Nephron (organoid): ENCODE data around the gene RFX7.
"Not testable (repeated sequence)": the region's sequence is repeated elsewhere in the genome, so short reads cannot be mapped to it uniquely, and the experiment has no call there.

Experiments
- H3K27ac Mint-ChIP-seq, 3 experiments: 2 replicates each; pipeline ENCODE4 v1.8.0; 2020; ENCODE audit warnings: mixed read lengths in 3 of 3, mild to moderate bottlenecking in 2 of 3, moderate library complexity in 1 of 3
- H3K27me3 Mint-ChIP-seq: 2 replicates; pipeline ENCODE4 v1.8.0; 2021; ENCODE audit warnings: low read depth, mild to moderate bottlenecking, moderate library complexity, mixed read lengths
- H3K36me3 Mint-ChIP-seq: 2 replicates; pipeline ENCODE4 v1.8.0; 2020; ENCODE audit warnings: low read depth, mixed read lengths
- H3K4me1 Mint-ChIP-seq: 2 replicates; pipeline ENCODE4 v1.8.0; 2020; ENCODE audit warnings: mixed read lengths
- H3K4me3 Mint-ChIP-seq, 3 experiments: 2 replicates each; pipeline ENCODE4 v1.8.0; 2020; ENCODE audit warnings: mild to moderate bottlenecking in 3 of 3, mixed read lengths in 3 of 3, moderate library complexity in 2 of 3
- H3K9me3 Mint-ChIP-seq: 2 replicates; pipeline ENCODE4 v1.8.0; 2020; ENCODE audit warnings: mixed read lengths
- CTCF ChIP-seq, 3 experiments: fragments of 200-600 bp; sonication (generic); IDR thresholded peaks; one replicate each; pipeline ENCODE4 v1.5.0; 2021; ENCODE audit warnings: antibody characterized with exemption in 3 of 3; ENCODE audit not compliant: unreplicated experiment in 3 of 3

The RFX7 gene

DNA sequence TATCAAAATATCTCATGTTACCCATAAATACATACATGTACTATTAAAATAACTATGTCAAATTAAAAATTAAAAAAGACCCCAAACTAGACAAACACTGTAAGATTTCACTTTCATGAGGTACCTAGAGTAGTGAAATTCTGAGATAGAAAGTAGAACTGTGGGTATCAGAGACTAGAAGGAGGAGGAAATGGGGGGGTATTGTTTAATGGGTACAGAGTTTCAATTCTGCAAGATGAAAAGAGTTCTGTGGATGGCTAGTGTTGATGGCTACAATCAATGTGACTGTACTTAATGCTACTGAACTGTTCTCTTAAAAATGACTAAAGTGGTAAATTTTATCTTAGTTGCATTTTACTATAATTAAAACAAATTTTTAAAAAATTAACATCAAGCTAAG, 36.6 kb downstream of the RFX7 start:
- Mint-ChIP-seq H3K9me3 (peaks cover 50% of the 10 kb centered on the region), H3K27ac (no peak overlapping the region), H3K36me3 (peaks cover 82% of the 10 kb centered on the region), H3K4me1 (no peaks in the 10 kb centered on the region), H3K4me3 (no peak overlapping the region), H3K27me3 (no peaks in the 10 kb centered on the region)
- TF ChIP-seq CTCF (IDR thresholded peaks at IDR 0.05; ENCODE audit: unreplicated experiment in 3 of 3): no peak

DNA sequence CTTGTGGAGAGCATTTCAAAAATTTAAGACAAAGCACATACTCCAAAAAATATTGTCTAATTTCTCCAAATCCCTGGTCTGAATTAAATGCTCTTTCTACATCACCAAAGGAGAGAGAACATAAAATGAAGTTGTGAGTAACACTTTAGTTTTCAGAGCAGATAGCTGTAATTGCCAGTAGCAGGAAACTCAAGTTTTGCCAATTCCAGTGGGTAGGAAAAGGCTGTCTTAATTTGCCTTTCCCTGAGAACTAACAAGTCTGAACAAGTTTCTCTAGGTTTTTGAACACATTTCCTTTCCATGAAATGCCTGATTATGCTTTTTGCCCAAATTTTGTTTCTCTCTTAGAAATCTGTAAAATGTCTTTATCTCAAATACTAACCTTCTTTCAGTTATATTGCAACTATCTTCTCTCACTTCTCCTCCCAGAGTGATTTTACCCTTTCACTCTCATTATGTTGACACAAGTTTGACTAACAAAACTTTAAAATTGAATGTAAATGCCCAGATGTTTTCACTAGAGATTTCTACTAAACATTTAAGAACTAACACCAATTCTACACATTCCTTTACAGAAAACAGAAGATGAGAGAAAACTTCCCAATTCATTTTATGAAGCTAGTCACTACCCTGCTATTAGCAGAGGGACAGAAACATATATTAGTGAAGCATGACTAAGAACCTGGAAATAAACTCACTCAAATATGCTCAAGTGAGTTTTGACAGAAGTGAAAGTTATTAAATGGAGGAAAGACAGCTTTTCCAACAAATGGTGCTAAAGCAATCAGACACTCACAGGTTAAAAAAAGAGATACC, 38.4 kb downstream of the RFX7 start:
- Mint-ChIP-seq H3K4me1 (no peaks in the 10 kb centered on the region), H3K27ac (no peak overlapping the region), H3K27me3 (no peaks in the 10 kb centered on the region), H3K36me3 (peaks cover 78% of the 10 kb centered on the region), H3K9me3 (peaks cover 32% of the 10 kb centered on the region), H3K4me3 (no peak overlapping the region)
- TF ChIP-seq CTCF (IDR thresholded peaks at IDR 0.05; ENCODE audit: unreplicated experiment in 3 of 3): no peak

- not testable (repeated sequence) for H3K4me1 Mint-ChIP-seq, H3K4me3 Mint-ChIP-seq, H3K27me3 Mint-ChIP-seq, H3K27ac Mint-ChIP-seq
- H3K36me3 Mint-ChIP-seq: peaks cover 64% of the 10 kb centered on the region
- H3K9me3 Mint-ChIP-seq: peaks cover 17% of the 10 kb centered on the region
Observed at GRCh38 chr15:56203312-56203922, 40.3 kb downstream of the RFX7 start.

- Mint-ChIP-seq H3K4me3 (no peak overlapping the region), H3K27me3 (no peaks in the 10 kb centered on the region), H3K4me1 (no peaks in the 10 kb centered on the region), H3K9me3 (peaks cover 15% of the 10 kb centered on the region), H3K27ac (no peak overlapping the region), H3K36me3 (peaks cover 62% of the 10 kb centered on the region)
- TF ChIP-seq CTCF (IDR thresholded peaks at IDR 0.05; ENCODE audit: unreplicated experiment in 3 of 3): no peak
Observed at GRCh38 chr15:56202701-56203100, 41.0 kb downstream of the RFX7 start.

- Mint-ChIP-seq H3K27me3 (no peaks in the 10 kb centered on the region), H3K9me3 (peaks cover 3% of the 10 kb centered on the region), H3K4me1 (no peaks in the 10 kb centered on the region), H3K36me3 (peaks cover 42% of the 10 kb centered on the region), H3K27ac (no peak overlapping the region), H3K4me3 (no peak overlapping the region)
- TF ChIP-seq CTCF (IDR thresholded peaks at IDR 0.05; ENCODE audit: unreplicated experiment in 3 of 3): no peak
Observed at GRCh38 chr15:56199038-56199437, 44.6 kb downstream of the RFX7 start.

GRCh38 chr15:56194035-56194434, 49.6 kb downstream of the RFX7 start:
- TF ChIP-seq CTCF (IDR thresholded peaks at IDR 0.05; ENCODE audit: unreplicated experiment in 3 of 3): no peak
- no peaks in the 10 kb centered on the region for H3K4me1 Mint-ChIP-seq
- no peak overlapping the region for H3K27ac Mint-ChIP-seq
- peaks cover 16% of the 10 kb centered on the region for H3K36me3 Mint-ChIP-seq
- no peaks in the 10 kb centered on the region for H3K27me3 Mint-ChIP-seq
- H3K9me3 Mint-ChIP-seq: no peaks in the 10 kb centered on the region
- H3K4me3 Mint-ChIP-seq: no peak overlapping the region
